ENCODE measurements around the gene BCL7C.
A peak's percentile ranks its signal among the peaks of the same experiment; 100 is the strongest.

The BCL7C gene

GRCh38 chr16:30924076-30924912 is 30.4 kb upstream of the BCL7C start:
- no peak for DNase-seq
- in situ Hi-C loops (cut with HindIII; ENCODE audit: low pct_ligation_motif_present, low pct_unique_long_range_greater_than_20kb, low sequenced_read_pairs) = no loop called here

- in situ Hi-C loops (cut with HindIII; ENCODE audit: low pct_ligation_motif_present, low pct_unique_long_range_greater_than_20kb, low sequenced_read_pairs) = no loop called here
- no peak for DNase-seq
These were observed 29.7 kb upstream of the BCL7C start, which contains the start of gene FBXL19 for GRCh38 chr16:30923554-30924075. TSS of gene FBXL19 (plus strand) at chr16:30923572. CDS start at chr16:30925755, 2,183 bp downstream.

- in situ Hi-C loops (cut with HindIII; ENCODE audit: low pct_ligation_motif_present, low pct_unique_long_range_greater_than_20kb, low sequenced_read_pairs) = no loop called here
- DNase-seq = peak; percentile 100
These were observed 29.2 kb upstream of the BCL7C start for GRCh38 chr16:30922960-30923535.

GRCh38 chr16:30922420-30922959 is 28.6 kb upstream of the BCL7C start:
- DNase-seq = peak; percentile 100
- in situ Hi-C loops (cut with HindIII; ENCODE audit: low pct_ligation_motif_present, low pct_unique_long_range_greater_than_20kb, low sequenced_read_pairs) = no loop called here

- peak; percentile 92 for DNase-seq
- in situ Hi-C loops (cut with HindIII; ENCODE audit: low pct_ligation_motif_present, low pct_unique_long_range_greater_than_20kb, low sequenced_read_pairs) = no loop called here
These were observed 28.0 kb upstream of the BCL7C start for GRCh38 chr16:30921748-30922419.

- DNase-seq = no peak
- in situ Hi-C loops (cut with HindIII; ENCODE audit: low pct_ligation_motif_present, low pct_unique_long_range_greater_than_20kb, low sequenced_read_pairs) = no loop called here
These were observed 27.5 kb upstream of the BCL7C start for GRCh38 chr16:30921459-30921747.

GRCh38 chr16:30920891-30921290 is 27.0 kb upstream of the BCL7C start:
- in situ Hi-C loops (cut with HindIII; ENCODE audit: low pct_ligation_motif_present, low pct_unique_long_range_greater_than_20kb, low sequenced_read_pairs) = no loop called here
- DNase-seq = no peak

- DNase-seq = no peak
- in situ Hi-C loops (cut with HindIII; ENCODE audit: low pct_ligation_motif_present, low pct_unique_long_range_greater_than_20kb, low sequenced_read_pairs) = no loop called here
These were observed 24.7 kb upstream of the BCL7C start for GRCh38 chr16:30918614-30919013.

- no peak for DNase-seq
These were observed 21.0 kb upstream of the BCL7C start for GRCh38 chr16:30914830-30915229.

GRCh38 chr16:30912794-30913412 is 19.0 kb upstream of the BCL7C start:
- DNase-seq = no peak
- in situ Hi-C loops (cut with HindIII; ENCODE audit: low pct_ligation_motif_present, low pct_unique_long_range_greater_than_20kb, low sequenced_read_pairs) = no loop called here

More at GRCh38 chr16:30914830-30915229, 21.0 kb upstream of the BCL7C start:
- in situ Hi-C loops (cut with HindIII; ENCODE audit: low pct_ligation_motif_present, low pct_unique_long_range_greater_than_20kb, low sequenced_read_pairs) = no loop called here

GRCh38 chr16:30910427-30911029 is 16.7 kb upstream of the BCL7C start:
- in situ Hi-C loops (cut with HindIII; ENCODE audit: low pct_ligation_motif_present, low pct_unique_long_range_greater_than_20kb, low sequenced_read_pairs) = no loop called here
- no peak for DNase-seq

GRCh38 chr16:30907064-30907463 is 13.2 kb upstream of the BCL7C start:
- in situ Hi-C loops (cut with HindIII; ENCODE audit: low pct_ligation_motif_present, low pct_unique_long_range_greater_than_20kb, low sequenced_read_pairs) = no loop called here
- DNase-seq = no peak

GRCh38 chr16:30904114-30904780 is 10.4 kb upstream of the BCL7C start:
- DNase-seq = no peak
- in situ Hi-C loops (cut with HindIII; ENCODE audit: low pct_ligation_motif_present, low pct_unique_long_range_greater_than_20kb, low sequenced_read_pairs) = no loop called here

GRCh38 chr16:30903596-30903995 is 9.7 kb upstream of the BCL7C start:
- in situ Hi-C loops (cut with HindIII; ENCODE audit: low pct_ligation_motif_present, low pct_unique_long_range_greater_than_20kb, low sequenced_read_pairs) = no loop called here
- DNase-seq = no peak

GRCh38 chr16:30903002-30903401 is 9.1 kb upstream of the BCL7C start:
- DNase-seq = no peak
- in situ Hi-C loops (cut with HindIII; ENCODE audit: low pct_ligation_motif_present, low pct_unique_long_range_greater_than_20kb, low sequenced_read_pairs) = no loop called here

GRCh38 chr16:30902029-30902972 is 8.4 kb upstream of the BCL7C start:
- in situ Hi-C loops (cut with HindIII; ENCODE audit: low pct_ligation_motif_present, low pct_unique_long_range_greater_than_20kb, low sequenced_read_pairs) = no loop called here
- peak; percentile 84 for DNase-seq
